Measurements from ENCODE around the gene S100A2. TPM values are rescaled to one million over a fixed set of nuclear protein-coding genes. Genes with fewer than 3 reads are reported as not detected.

The S100A2 gene
- total and polyA plus RNA-seq, 2 of the 13 experiments (the other 11 are each of a cell fraction or from before 2014, with no cell fraction given) = 1.2 TPM

GRCh38 chr1:153568367-153569099 is 2.9 kb upstream of the S100A2 start (continued):
- TF ChIP-seq ZNF33A (CRISPR knock-in tag; IDR thresholded peaks at IDR 0.05; ENCODE audit: borderline replicate concordance) = no peak
- TF ChIP-seq SMAD3 (CRISPR knock-in tag; IDR thresholded peaks at IDR 0.05) = peak; percentile 79; the same call in 1 of the 2 replicates
- TF ChIP-seq ZNF704 (CRISPR knock-in tag; IDR thresholded peaks at IDR 0.05; ENCODE audit: borderline replicate concordance) = no peak
- no peak for TF ChIP-seq CHD2 (IDR thresholded peaks at IDR 0.05; ENCODE audit: low read depth, low read length)
- TF ChIP-seq RELA (CRISPR knock-in tag; IDR thresholded peaks at IDR 0.05) = no peak
- TF ChIP-seq ZNF280B (CRISPR knock-in tag; IDR thresholded peaks at IDR 0.05; ENCODE audit: borderline replicate concordance) = 0 out of 2 replicates have a peak, but pooled peaks have one; percentile 27
- peak; percentile 65 for TF ChIP-seq ARID5B (CRISPR knock-in tag; IDR thresholded peaks at IDR 0.05)
- no peak for TF ChIP-seq ZFP90 (CRISPR knock-in tag; IDR thresholded peaks at IDR 0.05; ENCODE audit: borderline replicate concordance)
- no peak for TF ChIP-seq TP53 (CRISPR knock-in tag; conservative IDR thresholded peaks at IDR 0.05)
- TF ChIP-seq ZNF547 (CRISPR knock-in tag; IDR thresholded peaks at IDR 0.05) = no peak
- no peak for TF ChIP-seq ONECUT2 (CRISPR knock-in tag; IDR thresholded peaks at IDR 0.05)
- TF ChIP-seq MIER3 (CRISPR knock-in tag; IDR thresholded peaks at IDR 0.05; ENCODE audit: borderline replicate concordance) = peak; percentile 35; the same call in 1 of the 2 replicates
- no peak for TF ChIP-seq MTF2 (CRISPR knock-in tag; IDR thresholded peaks at IDR 0.05; ENCODE audit: borderline replicate concordance)
- no peak for TF ChIP-seq TAF1 (CRISPR knock-in tag; IDR thresholded peaks at IDR 0.05)
- TF ChIP-seq SAFB2 (CRISPR knock-in tag; IDR thresholded peaks at IDR 0.05; ENCODE audit: borderline replicate concordance, low read depth) = no peak
- TF ChIP-seq FOXK1 (CRISPR knock-in tag; IDR thresholded peaks at IDR 0.05; ENCODE audit: borderline replicate concordance, low read depth) = 0 out of 2 replicates have a peak, but pooled peaks have one; percentile 45
- TF ChIP-seq ZNF180 (CRISPR knock-in tag; IDR thresholded peaks at IDR 0.05; ENCODE audit: borderline replicate concordance, low read depth) = no peak
- TF ChIP-seq HNRNPUL1 (IDR thresholded peaks at IDR 0.05; ENCODE audit: low read depth, low read length) = no peak
- peak; percentile 56; the same call in 1 of the 2 replicates for TF ChIP-seq ETV5 (CRISPR knock-in tag; IDR thresholded peaks at IDR 0.05; ENCODE audit: borderline replicate concordance)
- TF ChIP-seq ARHGAP35 (CRISPR knock-in tag; IDR thresholded peaks at IDR 0.05; ENCODE audit: borderline replicate concordance) = no peak
- TF ChIP-seq ZNF256 (CRISPR knock-in tag; conservative IDR thresholded peaks at IDR 0.05) = no peak
- peak; percentile 43; the same call in 1 of the 2 replicates for TF ChIP-seq GABPB1 (CRISPR knock-in tag; IDR thresholded peaks at IDR 0.05)

All from HepG2 (cell line).